Measurements from ENCODE around the gene EYS.

The EYS gene

GRCh38 chr6:65199121-65199520, 507.9 kb downstream of the EYS start:
- DNase-seq, result no peak

GRCh38 chr6:65191471-65191870, 515.6 kb downstream of the EYS start:
- DNase-seq, result no peak

GRCh38 chr6:65189236-65189881, 517.7 kb downstream of the EYS start:
- DNase-seq, result no peak

GRCh38 chr6:65186826-65187225, 520.2 kb downstream of the EYS start:
- DNase-seq, result no peak

GRCh38 chr6:65182681-65183080, 524.3 kb downstream of the EYS start:
- no peak for DNase-seq

GRCh38 chr6:65170273-65170672, 536.8 kb downstream of the EYS start:
- no peak for DNase-seq

GRCh38 chr6:65161661-65162060, 545.4 kb downstream of the EYS start:
- no peak for DNase-seq

GRCh38 chr6:65157025-65157424, 550.0 kb downstream of the EYS start:
- DNase-seq, result no peak

GRCh38 chr6:65155083-65155482, 551.9 kb downstream of the EYS start:
- DNase-seq, result no peak

- no peak for DNase-seq
Measured at GRCh38 chr6:65149841-65150240, 557.2 kb downstream of the EYS start.

- DNase-seq, result no peak
Measured at GRCh38 chr6:65148839-65149238, 558.2 kb downstream of the EYS start.

- no peak for DNase-seq
Measured at GRCh38 chr6:65135567-65135966, 571.5 kb downstream of the EYS start.

GRCh38 chr6:65126667-65127066, 580.4 kb downstream of the EYS start:
- no peak for DNase-seq

GRCh38 chr6:65123521-65123920, 583.5 kb downstream of the EYS start:
- DNase-seq, result no peak

GRCh38 chr6:65117817-65118409, 589.1 kb downstream of the EYS start:
- DNase-seq, result no peak

GRCh38 chr6:65116326-65116725, 590.7 kb downstream of the EYS start:
- DNase-seq, result no peak

GRCh38 chr6:65113581-65113980, 593.4 kb downstream of the EYS start:
- no peak for DNase-seq

GRCh38 chr6:65112435-65112834, 594.6 kb downstream of the EYS start:
- no peak for DNase-seq

GRCh38 chr6:65110031-65110430, 597.0 kb downstream of the EYS start:
- no peak for DNase-seq

GRCh38 chr6:65098349-65098748, 608.7 kb downstream of the EYS start:
- DNase-seq, result no peak

GRCh38 chr6:65091561-65091960, 615.5 kb downstream of the EYS start:
- DNase-seq, result no peak

- DNase-seq, result no peak
Measured at GRCh38 chr6:65088575-65088974, 618.5 kb downstream of the EYS start.

- DNase-seq, result no peak
Measured at GRCh38 chr6:65081756-65082155, 625.3 kb downstream of the EYS start.

GRCh38 chr6:65075705-65076230, 631.3 kb downstream of the EYS start:
- DNase-seq, result no peak

- DNase-seq, result no peak
Measured at GRCh38 chr6:65072500-65072899, 634.5 kb downstream of the EYS start.
